Activated CD4-positive, alpha-beta T cell treated with anti-CD3 and anti-CD28 coated beads, Interleukin-2, amount 50 U/mL, for 1 hour (primary cell): ENCODE data around the gene DUSP16.

ENCODE experiments used
- DNase-seq: peaks from one replicate; pipeline ENCODE4 v3.0.0-alpha.2; 2020

The DUSP16 gene

DNA sequence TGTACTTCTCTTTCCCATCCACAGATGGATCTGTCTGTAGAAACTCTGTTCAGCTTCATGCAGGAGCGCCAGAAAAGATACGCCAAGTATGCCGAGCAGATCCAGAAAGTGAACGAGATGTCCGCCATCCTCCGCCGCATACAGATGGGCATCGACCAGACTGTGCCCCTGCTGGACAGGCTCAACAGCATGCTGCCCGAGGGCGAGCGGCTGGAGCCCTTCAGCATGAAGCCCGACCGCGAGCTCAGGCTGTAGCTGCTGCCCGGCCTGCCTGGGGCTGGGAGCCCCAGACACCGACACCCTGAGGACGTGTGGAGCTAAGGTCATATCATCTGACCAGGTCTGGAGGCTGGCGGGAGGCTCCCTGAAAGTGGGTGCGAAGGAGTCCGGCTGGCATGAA lies 97.1 kb downstream of the DUSP16 start:
- no peak for DNase-seq

DNA sequence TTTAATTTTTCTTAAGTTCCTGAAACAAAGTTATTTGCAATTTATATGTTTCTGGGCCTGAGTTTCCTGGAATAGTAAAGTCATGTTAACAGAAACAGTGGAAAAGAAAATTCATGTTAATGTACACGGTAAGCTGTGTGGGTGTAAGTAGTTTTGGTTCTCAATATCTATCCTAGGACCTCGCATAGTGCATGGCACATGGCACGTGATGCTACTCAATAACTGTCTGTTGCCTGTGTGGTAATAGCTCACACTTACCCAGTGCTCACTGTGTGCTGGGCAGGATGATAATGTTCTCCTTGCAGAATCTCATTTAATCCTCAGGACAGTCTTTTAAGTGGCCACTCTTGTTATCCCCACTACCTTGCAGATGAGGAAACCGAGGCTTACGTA lies 100.7 kb downstream of the DUSP16 start:
- DNase-seq: no peak

DNA sequence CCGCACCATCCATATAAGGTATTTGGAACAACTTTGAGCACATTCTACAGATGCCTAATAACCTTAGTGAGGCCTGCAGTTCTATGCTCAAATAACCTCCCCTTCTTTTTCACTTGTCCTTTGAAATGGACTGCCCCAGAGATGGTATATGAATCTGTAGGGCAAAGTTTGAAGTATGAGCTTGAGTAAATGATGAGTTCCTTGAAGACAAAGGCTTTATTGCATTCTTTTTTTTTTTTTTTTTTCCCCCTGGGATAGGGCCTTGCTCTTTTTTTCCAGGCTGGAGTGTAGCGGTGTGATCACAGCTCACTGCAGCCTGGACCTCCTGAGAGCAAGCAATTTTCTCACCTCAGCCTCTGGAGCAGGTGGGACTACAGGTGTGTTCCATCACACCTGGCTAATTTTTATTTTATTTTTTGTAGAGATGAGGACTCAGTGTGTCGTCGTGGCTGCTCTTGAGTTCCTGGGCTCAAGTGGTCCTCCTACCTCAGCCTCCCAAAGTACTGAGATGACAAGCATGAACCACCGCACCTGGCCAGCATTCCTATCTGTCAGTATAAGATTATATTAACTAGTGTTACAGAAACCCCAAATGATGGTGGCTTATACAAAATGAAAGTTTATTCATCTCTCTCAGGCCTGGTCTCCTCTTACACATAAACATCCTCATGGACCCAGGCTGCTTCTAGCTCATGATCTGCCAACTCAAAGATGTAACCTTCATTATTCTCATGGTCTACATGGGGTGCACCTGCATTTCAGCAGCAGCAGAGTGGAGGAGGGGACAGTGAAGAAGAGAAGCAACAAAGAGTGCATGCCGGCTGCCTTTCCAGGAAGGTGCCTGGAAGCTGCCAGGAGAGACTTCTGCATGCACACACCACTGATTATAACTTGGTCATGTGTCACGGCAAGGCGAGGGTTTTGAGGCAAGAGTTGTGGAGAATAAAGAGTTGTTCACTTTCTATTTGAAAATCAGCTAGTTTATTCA lies 101.4 kb downstream of the DUSP16 start:
- DNase-seq: no peak

- DNase-seq: no peak
These were observed 106.0 kb downstream of the DUSP16 start for GRCh38 chr12:12456637-12457036.

DNA sequence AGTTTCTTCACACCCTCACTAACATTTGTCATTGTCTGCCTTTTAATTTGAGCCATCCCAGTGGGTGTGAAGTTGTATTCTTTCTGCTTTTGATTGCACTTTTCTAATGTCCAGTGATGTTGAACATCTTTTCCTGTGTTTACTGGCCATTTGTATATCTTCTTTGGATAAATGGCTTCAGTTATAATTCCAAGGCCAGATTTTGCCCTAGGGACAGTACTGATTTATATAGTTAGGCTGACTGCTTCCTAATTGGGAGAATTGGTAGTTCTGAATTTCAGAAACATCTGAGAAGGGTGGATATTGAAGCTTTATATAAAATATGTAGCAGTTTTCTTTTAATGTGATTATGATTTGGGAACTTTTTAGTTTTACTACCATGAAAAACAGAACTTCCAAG lies 108.3 kb downstream of the DUSP16 start:
- DNase-seq: no peak

GRCh38 chr12:12453635-12454034 lies 109.0 kb downstream of the DUSP16 start:
- DNase-seq: no peak

DNA sequence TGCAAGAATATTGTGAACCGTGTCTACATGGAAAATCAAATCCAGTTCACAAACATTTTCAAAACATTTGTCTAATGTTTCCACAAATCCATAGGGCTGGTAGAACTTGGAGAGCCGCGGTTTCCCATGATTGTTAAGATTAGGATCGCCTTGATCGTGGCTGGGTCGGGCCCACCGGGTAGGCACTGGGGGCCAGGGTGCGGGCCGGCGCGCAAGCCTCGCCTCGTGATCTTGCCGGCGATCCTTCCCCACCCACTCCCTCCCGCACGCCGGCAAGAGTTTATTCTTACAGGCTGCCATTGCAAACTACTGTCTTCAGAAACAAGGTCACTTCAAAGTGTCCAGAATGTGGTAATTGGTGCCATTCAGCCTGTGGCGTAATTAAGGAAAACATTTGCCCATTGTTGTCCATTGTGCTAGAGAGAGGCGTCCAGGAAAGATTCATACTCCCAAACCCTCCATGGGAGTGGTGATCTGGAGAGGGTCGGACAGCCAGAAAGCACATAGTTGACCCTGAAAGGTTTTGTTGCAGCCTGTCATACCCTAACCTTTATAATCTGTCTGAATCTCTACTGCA lies 110.2 kb downstream of the DUSP16 start:
- DNase-seq: no peak

- DNase-seq: no peak
These were observed 111.6 kb downstream of the DUSP16 start for GRCh38 chr12:12451098-12451497.

- DNase-seq: no peak
These were observed 112.6 kb downstream of the DUSP16 start for GRCh38 chr12:12450043-12450471.

- no peak for DNase-seq
These were observed 113.1 kb downstream of the DUSP16 start for GRCh38 chr12:12449533-12450025.

DNA sequence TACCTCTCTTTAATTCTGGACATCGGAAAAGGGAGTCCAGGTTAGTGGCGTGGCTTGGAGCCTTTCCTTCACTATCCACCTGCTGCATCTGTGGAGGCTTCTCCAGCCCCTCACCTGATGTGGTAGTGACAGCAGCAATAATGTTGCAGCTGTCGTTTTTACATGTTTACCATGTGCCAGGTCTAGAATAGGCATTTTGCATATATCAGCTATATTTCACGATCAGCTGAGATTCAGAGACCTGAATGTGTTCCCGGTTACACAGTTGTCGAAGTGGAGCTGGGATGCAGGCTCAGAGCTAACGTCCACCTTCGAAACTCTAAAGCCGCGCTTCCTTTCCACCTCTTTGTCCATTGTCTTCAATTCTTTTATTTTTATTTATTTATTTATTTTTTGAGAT lies 114.8 kb downstream of the DUSP16 start:
- DNase-seq: no peak

DNA sequence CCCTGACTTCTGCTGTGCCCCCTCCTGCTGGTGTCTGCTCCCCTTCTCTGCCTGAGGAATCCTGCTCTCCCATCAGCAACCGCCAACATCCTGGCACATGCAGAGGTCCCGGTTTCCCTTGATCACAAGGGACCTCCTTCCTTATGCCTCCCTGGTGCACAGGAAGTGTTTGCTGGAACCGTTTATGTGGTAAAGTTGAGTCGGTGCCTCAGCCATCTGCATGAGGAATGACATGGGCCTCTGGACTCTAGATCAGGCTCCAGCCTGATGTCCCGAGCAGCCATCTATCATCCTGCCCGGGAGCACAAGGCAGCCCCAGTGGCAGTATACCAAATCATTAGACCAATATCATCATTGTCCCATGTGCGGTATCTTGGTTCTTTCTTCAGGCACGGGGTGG lies 115.4 kb downstream of the DUSP16 start:
- DNase-seq: no peak

- no peak for DNase-seq
These were observed 115.9 kb downstream of the DUSP16 start for GRCh38 chr12:12446786-12447185.

- no peak for DNase-seq
These were observed 116.8 kb downstream of the DUSP16 start for GRCh38 chr12:12445882-12446181.

GRCh38 chr12:12445165-12445881 lies 117.3 kb downstream of the DUSP16 start:
- no peak for DNase-seq

GRCh38 chr12:12443431-12443878 lies 119.2 kb downstream of the DUSP16 start:
- DNase-seq: no peak

GRCh38 chr12:12442548-12443071 lies 120.1 kb downstream of the DUSP16 start:
- no peak for DNase-seq

DNA sequence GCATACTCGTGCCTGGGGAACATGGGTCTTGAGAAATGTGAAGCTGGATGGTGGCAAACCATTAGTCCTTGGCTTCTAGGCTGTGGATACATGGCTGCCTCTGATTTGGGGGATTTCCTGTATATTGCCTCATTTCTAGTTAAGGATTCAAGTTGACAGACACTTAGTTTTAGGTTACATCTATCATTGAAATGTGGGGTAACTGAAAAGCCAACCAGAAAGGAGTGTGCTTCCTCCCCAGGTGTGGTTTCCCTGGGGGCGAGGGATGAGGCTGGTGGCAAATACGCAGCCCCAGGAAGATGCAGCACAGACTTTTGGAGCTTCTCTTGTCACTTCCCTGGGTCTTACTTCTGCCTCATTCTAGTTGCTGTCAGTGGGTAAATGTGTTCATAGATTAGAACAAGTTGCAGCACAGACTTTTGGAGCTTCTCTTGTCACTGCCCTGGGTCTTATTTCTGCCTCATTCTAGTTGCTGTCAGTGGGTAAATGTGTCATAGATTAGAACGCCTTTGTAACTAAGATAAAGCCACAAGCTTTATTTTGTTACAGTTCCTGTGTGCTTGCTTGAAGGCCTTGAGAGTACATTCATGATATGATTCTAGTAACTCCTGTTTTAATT lies 120.7 kb downstream of the DUSP16 start:
- DNase-seq: peak; percentile 41

GRCh38 chr12:12441429-12441807 lies 121.2 kb downstream of the DUSP16 start:
- DNase-seq: no peak

GRCh38 chr12:12440784-12441428 lies 121.8 kb downstream of the DUSP16 start:
- DNase-seq: no peak

GRCh38 chr12:12439636-12440035 lies 123.0 kb downstream of the DUSP16 start:
- peak; percentile 47 for DNase-seq

GRCh38 chr12:12436831-12437345 lies 125.8 kb downstream of the DUSP16 start:
- no peak for DNase-seq
